ENCODE results near the gene CAMKK1.
A peak's percentile ranks its signal among the peaks of the same experiment; 100 is the strongest.
"Not testable (repeated sequence)": the region's sequence is repeated elsewhere in the genome, so short reads cannot be mapped to it uniquely, and the experiment has no call there.

CAMKK1 gene

DNA sequence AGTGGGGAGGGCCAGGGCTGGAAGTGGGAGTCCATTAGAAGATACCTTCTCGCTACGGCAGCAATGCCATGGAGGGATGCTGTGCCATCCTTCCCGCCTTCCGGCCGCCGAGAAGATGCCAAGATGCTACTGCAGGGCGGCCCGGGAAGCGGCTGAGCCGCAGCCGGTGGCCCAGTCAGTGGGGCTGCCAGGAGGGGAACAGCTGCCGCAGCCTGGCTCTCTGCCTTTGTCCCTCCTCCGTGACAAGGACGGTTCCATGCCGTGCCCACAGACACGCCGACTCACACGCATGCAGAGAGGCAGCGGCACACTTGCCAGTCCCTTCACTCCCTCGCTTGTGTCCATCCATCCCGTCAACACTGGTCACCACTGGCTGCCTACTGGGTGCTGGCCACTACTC is 26.6 kb downstream of the CAMKK1 start:
- DNase-seq (ENCODE audit: insufficient read length, low spot score) (no peak), FAIRE-seq (no peak)
- TF ChIP-seq POLR2A (IDR thresholded peaks at IDR 0.05; ENCODE audit: low read depth, low read length) = no peak

DNA sequence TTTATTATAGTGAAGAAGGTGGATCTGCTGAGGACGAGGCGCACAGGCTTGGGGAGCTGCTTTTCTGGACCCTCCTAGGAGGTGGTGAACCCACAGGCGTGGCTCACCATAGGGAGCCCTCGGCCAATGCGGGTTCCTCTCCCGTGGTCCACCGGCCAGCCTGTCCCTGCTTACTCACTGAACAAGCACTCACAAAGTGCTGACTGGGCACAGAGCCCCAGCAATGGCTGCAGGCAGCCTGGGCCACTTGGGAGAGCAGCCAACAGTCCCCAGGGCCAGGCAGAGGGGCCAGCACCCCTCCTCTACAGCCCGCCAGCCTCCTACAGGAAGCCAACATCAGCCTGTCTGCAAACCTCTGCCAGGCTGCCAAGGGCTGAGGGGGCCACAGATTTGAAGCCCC is 27.7 kb downstream of the CAMKK1 start:
- TF ChIP-seq POLR2A (IDR thresholded peaks at IDR 0.05; ENCODE audit: low read depth, low read length) = no peak
- DNase-seq (ENCODE audit: insufficient read length, low spot score) (peak; percentile 82), FAIRE-seq (peak; percentile 62)

DNA sequence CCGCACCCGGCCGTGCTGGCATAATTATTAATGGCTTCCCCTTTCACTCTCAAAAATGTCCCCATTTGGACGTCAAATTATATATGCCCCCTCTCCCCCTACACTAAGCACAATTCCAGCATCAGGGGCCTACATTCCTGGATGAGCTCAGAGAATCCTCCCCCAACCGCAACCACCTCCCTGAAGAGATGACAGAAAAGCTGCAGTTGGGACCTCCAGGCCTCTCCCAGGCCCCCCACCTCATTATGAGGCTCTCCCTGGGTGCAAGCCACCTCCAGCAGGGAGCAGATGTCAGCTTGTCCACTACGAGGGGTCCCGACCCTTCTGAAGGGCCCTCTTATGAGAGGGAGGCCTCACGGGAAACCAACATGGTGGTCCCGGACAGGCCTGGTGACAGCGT is 28.3 kb downstream of the CAMKK1 start:
- DNase-seq (ENCODE audit: insufficient read length, low spot score) (no peak), FAIRE-seq (no peak)
- no peak for TF ChIP-seq POLR2A (IDR thresholded peaks at IDR 0.05; ENCODE audit: low read depth, low read length)

DNA sequence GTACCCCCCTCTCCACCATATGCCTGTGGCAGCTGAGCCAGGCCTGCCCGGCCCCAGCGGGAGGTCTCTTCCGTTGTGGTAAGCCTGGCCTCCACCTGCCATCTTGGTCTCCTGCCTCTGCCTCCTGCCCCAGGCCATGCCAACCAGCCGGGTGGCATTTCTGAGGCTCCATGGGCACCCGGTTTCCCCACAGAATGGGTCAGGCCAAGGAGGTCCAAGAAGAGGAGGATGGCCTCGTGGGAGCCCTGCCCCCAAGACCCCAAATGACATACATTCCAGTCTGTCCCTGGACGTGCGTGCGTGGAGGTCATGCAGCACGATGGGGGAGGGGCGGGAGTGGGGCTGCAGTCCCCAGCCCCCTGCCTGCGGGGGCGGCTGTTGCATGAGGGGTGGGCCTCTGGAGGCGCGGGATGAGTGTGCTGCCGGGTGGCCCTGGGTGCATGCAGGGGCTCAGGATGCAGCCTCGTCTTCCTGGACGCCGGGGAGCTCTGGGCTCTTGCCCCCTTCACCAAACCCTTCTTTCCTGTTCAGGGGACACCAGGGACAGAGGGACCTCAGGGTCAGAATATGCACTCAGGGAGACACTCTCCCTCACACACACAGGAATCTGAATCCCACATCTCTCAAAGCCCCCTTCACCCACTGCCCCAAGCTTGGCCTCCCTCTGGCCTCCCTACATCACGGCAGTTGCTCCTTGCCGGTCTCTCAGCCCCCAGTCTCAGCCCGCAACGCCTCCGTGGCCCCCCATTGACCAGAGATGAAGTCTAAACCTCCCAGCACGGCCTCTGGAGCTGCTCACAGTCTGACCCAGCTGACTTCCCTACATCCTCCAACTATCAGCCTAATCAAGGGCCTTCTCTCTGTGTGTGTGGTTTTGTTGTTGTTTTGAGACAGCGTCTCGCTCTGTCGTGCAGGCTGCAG is 30.8 kb downstream of the CAMKK1 start:
- no peak for TF ChIP-seq POLR2A (IDR thresholded peaks at IDR 0.05; ENCODE audit: low read depth, low read length)
- FAIRE-seq = no peak
- no peak for DNase-seq (ENCODE audit: insufficient read length, low spot score)

DNA sequence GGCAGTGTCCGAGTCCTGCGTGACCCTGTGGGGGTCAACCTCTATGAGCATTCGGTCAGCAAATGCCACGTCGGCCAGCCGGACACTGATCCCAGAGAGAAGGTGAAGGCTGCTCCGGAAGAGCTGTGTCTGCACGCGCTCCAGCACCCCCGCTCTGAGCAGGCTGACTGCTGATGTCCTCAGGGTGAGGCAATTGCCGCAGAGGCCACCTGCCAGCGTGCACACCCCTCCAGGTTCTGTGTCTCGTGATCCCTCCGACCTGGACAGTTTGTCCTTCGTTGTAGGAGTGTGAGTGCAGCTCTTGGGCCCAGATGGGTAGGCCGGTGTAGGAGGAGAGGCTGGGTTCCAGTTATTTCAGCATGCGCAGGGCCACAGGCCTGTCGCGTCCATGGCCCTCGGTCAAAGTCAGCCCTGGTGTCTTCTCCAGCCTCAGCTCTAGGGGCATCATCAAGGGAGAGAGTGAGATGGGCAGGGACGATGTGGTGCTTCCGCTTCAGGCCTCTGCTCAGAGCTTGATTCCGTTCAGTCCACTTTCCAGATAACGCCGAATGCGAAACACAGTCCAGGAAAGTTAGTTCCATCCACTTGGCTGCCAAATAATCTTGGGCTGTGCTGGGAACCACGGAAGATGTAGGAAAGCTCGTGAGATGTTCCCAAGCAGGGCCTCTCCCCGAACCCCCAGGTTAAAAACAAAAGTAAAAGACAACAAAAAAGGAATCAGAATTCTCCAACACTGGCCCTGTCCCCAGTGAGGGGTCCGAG is 31.7 kb downstream of the CAMKK1 start:
- FAIRE-seq = no peak

DNA sequence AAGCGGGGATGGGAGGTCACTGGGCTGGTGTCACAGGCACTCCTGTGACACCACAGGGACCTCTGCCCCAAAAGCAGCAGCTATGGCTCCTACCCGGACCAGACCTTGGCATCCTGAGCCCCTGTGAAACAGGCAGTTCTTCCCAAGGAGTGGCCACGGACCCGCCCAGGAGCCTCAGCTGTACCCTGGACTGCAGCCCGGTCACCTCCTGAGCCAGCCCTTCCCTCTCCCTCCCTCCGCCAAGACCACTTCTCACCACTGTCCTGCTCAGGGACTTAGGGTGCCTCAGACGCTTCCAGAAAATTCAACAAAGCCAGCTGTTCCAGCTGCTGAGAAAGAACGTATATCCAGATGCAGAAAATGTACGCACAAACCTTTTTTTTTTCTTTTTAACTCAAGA is 32.9 kb downstream of the CAMKK1 start:
- DNase-seq (ENCODE audit: insufficient read length, low spot score) (no peak), FAIRE-seq (no peak)
- TF ChIP-seq POLR2A (IDR thresholded peaks at IDR 0.05; ENCODE audit: low read depth, low read length) = no peak

More for the DNA sequence above, 31.7 kb downstream of the CAMKK1 start:
- TF ChIP-seq POLR2A (IDR thresholded peaks at IDR 0.05; ENCODE audit: low read depth, low read length) = no peak
- DNase-seq (ENCODE audit: insufficient read length, low spot score) = no peak

DNA sequence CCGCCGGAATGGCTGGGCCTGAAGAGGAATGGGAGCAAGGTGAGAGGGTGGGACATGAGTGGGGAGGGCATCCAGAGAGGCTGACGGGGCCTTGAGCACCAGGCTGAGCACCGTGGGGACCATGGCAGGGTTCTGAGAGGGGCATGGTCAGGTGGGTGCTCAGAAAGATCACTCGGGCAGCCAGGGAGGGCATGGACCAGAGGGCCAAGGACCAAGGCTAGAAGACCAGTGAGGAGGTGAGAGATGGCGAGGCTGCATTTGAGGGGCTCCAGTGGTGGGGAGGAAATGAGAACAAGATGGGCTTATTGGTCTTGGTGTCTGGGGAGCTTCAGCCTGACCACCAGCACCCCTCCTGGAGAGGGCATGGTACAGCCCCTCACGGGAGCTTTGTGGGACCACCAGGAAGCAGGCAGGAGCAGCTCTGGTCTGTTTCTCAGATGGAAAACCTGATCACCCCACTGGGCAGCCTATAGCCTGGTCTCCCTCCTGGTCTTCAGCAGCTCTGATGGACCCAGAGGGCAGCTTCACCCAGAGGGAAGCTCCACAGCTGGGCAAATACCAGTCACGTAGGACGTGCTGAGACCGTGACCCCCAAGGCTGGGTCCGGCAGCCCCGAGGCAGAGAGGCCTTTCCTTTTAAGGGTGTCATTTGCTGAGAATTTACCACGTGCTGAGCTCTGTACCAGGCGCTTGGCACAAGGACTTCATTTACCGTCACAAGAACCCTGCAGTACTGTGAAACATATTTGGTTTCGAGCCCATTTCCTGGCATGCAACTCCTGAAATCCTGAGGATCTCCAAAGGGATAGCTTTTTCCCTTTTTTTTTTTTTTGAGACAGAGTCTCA is 35.4 kb downstream of the CAMKK1 start:
- TF ChIP-seq POLR2A (IDR thresholded peaks at IDR 0.05; ENCODE audit: low read depth, low read length) = no peak
- no peak for FAIRE-seq
- no peak for DNase-seq (ENCODE audit: insufficient read length, low spot score)

DNA sequence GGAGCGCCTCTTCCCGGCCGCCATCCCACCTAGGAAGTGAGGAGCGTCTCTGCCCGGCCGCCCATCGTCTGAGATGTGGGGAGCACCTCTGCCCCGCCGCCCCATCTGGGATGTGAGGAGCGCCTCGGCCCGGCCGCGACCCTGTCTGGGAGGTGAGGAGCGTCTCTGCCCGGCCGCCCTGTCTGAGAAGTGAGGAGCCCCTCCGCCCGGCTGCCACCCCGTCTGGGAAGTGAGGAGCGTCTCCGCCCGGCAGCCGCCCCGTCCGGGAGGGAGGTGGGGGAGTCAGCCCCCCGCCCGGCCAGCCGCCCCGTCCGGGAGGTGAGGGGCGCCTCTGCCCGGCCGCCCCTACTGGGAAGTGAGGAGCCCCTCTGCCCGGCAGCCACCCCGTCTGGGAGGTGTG is 38.6 kb downstream of the CAMKK1 start:
- not testable (repeated sequence) for FAIRE-seq; DNase-seq (ENCODE audit: insufficient read length, low spot score)

DNA sequence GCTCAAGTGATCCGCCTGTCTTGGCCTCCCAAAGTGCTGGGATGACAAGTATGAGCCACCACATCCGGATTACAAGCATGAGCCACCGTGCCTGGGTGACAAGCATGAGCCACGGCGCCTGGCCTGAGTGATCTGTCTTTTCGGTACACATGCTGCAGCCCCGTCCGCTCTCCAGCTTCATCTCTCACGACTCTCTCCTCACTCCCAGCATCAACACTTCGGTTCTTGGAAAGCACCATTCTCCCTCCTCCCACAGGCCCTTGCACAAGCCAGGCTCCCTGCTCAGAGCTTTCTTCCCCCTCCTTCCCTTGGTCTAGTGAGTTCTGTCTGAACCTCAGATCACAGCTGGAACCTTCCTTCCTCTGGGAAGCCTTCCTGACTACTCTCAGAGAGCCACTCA is 40.3 kb downstream of the CAMKK1 start:
- no peak for FAIRE-seq
- no peak for DNase-seq (ENCODE audit: insufficient read length, low spot score)
- no peak for TF ChIP-seq POLR2A (IDR thresholded peaks at IDR 0.05; ENCODE audit: low read depth, low read length)

DNA sequence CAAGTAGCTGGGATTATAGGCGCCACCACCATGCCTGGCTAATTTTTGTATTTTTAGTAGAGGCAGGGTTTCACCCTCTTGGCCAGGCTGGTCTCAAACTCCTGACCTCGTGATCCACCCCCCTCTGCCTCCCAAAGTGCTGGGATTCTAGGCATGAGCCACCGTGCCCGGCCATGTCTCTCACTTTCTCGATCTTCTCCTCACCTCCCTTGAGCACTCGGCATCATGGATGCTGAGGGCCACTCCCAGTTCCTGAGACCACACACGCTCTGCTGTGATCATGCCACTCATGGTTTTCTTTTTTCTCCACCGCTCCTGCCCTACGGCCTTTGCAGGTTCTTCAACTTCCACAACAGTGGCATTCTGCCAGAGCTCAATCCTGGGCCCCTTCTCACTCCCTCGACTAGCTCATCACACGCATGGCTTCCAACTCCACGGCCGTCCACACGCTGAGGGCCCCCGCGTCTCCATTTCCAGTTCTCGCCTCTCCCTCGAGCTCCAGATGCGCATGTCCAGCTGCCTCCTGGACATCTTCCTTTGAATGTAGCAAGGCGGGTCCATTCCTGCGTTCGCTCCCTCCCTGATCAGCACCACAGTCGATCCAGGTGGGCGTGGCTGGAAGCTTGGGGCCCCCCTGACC is 41.3 kb downstream of the CAMKK1 start:
- FAIRE-seq = no peak
- no peak for DNase-seq (ENCODE audit: insufficient read length, low spot score)
- no peak for TF ChIP-seq POLR2A (IDR thresholded peaks at IDR 0.05; ENCODE audit: low read depth, low read length)

DNA sequence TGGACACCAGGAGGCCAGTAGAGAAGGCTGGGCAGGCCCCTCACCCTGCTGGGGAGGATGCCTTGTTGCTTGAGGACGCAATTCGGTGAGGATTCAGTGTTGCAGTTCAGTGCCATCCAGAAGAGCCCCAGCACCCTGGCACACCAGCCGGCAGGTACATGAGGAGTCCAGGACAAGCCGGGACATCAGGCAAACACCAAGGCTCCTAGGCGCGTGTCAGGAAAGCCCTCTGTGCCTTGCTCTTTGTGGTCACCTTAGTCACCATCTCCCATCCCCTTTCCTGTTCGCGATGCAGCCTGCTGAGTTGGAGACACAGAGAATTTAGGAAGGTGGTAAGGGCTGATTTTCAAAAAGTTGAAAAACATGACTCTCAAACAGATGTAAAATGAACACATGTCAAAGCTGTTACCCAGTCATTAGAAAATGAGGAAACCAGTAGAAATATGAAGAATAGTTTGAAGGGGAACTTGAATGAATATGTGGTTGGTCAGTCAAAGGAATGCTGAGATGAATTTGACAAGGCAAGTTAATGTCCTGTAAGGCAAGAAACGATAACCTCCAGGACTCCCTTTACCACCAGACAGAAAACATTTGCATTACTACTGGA is 44.5 kb downstream of the CAMKK1 start:
- DNase-seq (ENCODE audit: insufficient read length, low spot score) (no peak), FAIRE-seq (no peak)
- no peak for TF ChIP-seq POLR2A (IDR thresholded peaks at IDR 0.05; ENCODE audit: low read depth, low read length)

DNA sequence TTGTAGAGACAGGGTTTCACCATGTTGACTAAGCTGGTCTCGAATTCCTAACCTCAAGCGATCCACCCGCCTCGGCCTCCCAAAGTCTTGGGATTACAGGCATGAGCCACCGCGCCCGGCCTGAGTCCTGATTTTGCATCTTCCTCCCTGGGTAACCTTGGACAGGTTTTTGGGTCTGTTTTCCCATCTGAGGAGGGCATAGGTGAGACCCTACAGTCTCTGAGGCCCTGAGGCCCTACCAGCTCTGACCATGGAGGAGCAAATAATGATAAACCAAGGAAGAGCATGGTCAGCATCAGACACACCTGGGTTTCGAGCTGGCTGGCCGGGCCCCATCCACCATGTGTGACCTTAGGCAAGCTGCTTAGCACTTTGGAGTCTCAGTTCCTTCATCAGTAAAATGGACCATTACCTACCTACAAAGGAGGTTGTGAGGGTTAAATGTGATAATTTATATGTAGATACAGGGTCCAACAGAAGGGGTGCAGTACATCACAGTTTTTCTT is 45.6 kb downstream of the CAMKK1 start:
- no peak for TF ChIP-seq POLR2A (IDR thresholded peaks at IDR 0.05; ENCODE audit: low read depth, low read length)
- FAIRE-seq = no peak
- DNase-seq (ENCODE audit: insufficient read length, low spot score) = no peak
